ENCODE measurements around the gene PUS1. TPM values are rescaled to one million over a fixed set of nuclear protein-coding genes. Genes with fewer than 3 reads are reported as not detected.

Gene PUS1
- total RNA-seq, 4 donors from 2014 or later = 14.7 to 23.3 (median 19.5) TPM

DNA sequence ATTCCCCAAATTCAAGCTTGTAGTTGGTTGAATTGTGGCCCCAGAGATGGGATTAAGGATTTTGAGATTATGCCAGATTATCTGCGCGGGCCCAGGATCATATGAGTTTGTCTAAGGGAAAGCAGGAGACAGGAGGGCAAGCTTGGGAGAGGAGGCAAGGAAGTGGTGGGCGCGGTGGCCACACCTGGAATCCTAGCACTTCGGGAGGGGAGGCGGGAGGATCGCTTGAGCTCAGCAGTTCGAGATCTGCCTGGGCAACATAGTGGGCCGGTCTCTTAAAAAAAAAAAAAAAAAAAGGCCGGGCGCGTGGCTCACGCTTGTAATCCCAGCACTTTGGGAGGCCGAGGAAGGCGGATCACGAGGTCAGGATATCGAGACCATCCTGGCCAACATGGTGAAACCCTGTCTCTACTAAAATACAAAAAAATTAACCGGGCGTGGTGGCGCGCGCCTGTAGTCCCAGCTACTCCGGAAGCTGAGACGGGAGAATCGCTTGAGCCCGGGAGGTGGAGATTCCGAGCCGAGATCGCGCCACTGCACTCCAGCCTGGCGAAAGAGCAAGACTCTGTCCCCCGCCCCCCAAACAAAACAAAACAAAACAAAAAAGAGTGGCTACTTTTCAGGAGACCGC is 881 bp upstream of the PUS1 start:
- H3K27ac ChIP-seq (replicated peaks in 1 of 4) = peak overlapping the region; percentile 90 to 96 (median 92)
- 34% methylated on average over 33 of the region's 33 CpGs for WGBS
- peaks cover 16 to 43% (median 39%) of the 10 kb centered on the region in 4 donors for H3K4me1 ChIP-seq
- no peak for DNase-seq (ENCODE audit: extremely low spot score)
- H3K4me3 ChIP-seq = peak overlapping the region; percentile 75 to 95 (median 82)
- H3K9me3 ChIP-seq = no peaks in the 10 kb centered on the region
- intact Hi-C loops (cut with DNase I) = loop anchor here (2.0 kb wide), 2 partner anchors 21 to 29 kb away; partner anchors contain the start of gene EP400
- TF ChIP-seq POLR2A (IDR thresholded peaks at IDR 0.05; ENCODE audit: low read depth) = no peak
- no peak for TF ChIP-seq EP300 (IDR thresholded peaks at IDR 0.05)
- TF ChIP-seq POLR2AphosphoS5 (IDR thresholded peaks at IDR 0.05) = no peak
- TF ChIP-seq, protein P1, sequence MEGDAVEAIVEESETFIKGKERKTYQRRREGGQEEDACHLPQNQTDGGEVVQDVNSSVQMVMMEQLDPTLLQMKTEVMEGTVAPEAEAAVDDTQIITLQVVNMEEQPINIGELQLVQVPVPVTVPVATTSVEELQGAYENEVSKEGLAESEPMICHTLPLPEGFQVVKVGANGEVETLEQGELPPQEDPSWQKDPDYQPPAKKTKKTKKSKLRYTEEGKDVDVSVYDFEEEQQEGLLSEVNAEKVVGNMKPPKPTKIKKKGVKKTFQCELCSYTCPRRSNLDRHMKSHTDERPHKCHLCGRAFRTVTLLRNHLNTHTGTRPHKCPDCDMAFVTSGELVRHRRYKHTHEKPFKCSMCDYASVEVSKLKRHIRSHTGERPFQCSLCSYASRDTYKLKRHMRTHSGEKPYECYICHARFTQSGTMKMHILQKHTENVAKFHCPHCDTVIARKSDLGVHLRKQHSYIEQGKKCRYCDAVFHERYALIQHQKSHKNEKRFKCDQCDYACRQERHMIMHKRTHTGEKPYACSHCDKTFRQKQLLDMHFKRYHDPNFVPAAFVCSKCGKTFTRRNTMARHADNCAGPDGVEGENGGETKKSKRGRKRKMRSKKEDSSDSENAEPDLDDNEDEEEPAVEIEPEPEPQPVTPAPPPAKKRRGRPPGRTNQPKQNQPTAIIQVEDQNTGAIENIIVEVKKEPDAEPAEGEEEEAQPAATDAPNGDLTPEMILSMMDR (IDR thresholded peaks at IDR 0.05) = no peak
- no peaks in the 10 kb centered on the region for H3K27me3 ChIP-seq
- peaks cover 14 to 23% (median 18%) of the 10 kb centered on the region in 4 donors for H3K36me3 ChIP-seq

- TF ChIP-seq POLR2A (IDR thresholded peaks at IDR 0.05; ENCODE audit: low read depth) (no peak), POLR2AphosphoS5 (IDR thresholded peaks at IDR 0.05) (no peak)
- Histone ChIP-seq H3K4me3 (peak overlapping the region; percentile 75 to 95 (median 82)), H3K9me3 (no peaks in the 10 kb centered on the region), H3K27ac (replicated peaks in 1 of 4) (peak overlapping the region; percentile 90 to 96 (median 92)), H3K27me3 (no peaks in the 10 kb centered on the region), H3K36me3 (peaks cover 30 to 39% (median 34%) of the 10 kb centered on the region in 4 donors), H3K4me1 (peaks cover 16 to 34% (median 32%) of the 10 kb centered on the region in 4 donors)
- intact Hi-C loops (cut with DNase I) = loop anchor here (2.0 kb wide), 2 partner anchors 19 to 31 kb away; partner anchors contain the start of gene EP400
- no peak for DNase-seq (ENCODE audit: extremely low spot score)
- WGBS = 0% methylated on average over 9 of the region's 87 CpGs
These were observed 743 bp downstream of the PUS1 start for GRCh38 chr12:131929581-131930456.

DNA sequence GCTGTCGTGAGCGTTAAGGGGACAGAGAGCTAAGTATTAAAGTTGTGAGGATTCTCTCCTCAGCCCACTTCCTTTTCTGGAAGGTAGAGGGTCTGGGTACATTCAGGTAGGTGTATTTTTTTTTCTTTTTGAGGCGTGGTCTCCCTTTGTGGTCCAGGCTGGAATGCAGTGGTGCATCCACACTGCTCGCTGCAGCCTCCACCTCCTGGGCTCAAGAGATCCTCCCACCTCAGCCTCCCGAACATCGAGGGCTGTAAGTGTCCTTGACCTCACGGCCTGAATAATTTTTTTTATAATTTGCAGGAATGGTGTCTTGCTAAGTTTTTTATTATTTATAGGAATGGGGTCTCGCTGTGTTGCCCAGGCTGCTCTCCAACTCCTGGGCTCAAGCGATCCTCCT is 1.4 kb downstream of the PUS1 start:
- peak overlapping the region; percentile 75 to 95 (median 82) for H3K4me3 ChIP-seq
- no peak overlapping the region for H3K27ac ChIP-seq (replicated peaks in 1 of 4)
- peaks cover 31 to 46% (median 37%) of the 10 kb centered on the region in 4 donors for H3K36me3 ChIP-seq
- 87% methylated on average over 6 of the region's 9 CpGs for WGBS
- no peak for TF ChIP-seq POLR2AphosphoS5 (IDR thresholded peaks at IDR 0.05)
- TF ChIP-seq EP300 (IDR thresholded peaks at IDR 0.05) = no peak
- TF ChIP-seq, protein P1 (IDR thresholded peaks at IDR 0.05) = no peak
- no peak for TF ChIP-seq POLR2A (IDR thresholded peaks at IDR 0.05; ENCODE audit: low read depth)
- no peaks in the 10 kb centered on the region for H3K9me3 ChIP-seq
- intact Hi-C loops (cut with DNase I) = no loop called here
- DNase-seq (ENCODE audit: extremely low spot score) = no peak
- no peaks in the 10 kb centered on the region for H3K27me3 ChIP-seq
- peaks cover 16 to 32% (median 31%) of the 10 kb centered on the region in 4 donors for H3K4me1 ChIP-seq

GRCh38 chr12:131933387-131933786 is 4.3 kb downstream of the PUS1 start:
- Histone ChIP-seq H3K36me3 (peaks cover 31 to 53% (median 47%) of the 10 kb centered on the region in 4 donors), H3K4me1 (peaks cover 16 to 28% (median 24%) of the 10 kb centered on the region in 4 donors), H3K4me3 (no peak overlapping the region), H3K9me3 (no peaks in the 10 kb centered on the region), H3K27ac (replicated peaks in 1 of 4) (no peak overlapping the region), H3K27me3 (no peaks in the 10 kb centered on the region)
- TF ChIP-seq POLR2AphosphoS5 (IDR thresholded peaks at IDR 0.05) (no peak), POLR2A (IDR thresholded peaks at IDR 0.05; ENCODE audit: low read depth) (no peak), EP300 (IDR thresholded peaks at IDR 0.05) (no peak)
- TF ChIP-seq, protein P1 (IDR thresholded peaks at IDR 0.05) = no peak
- intact Hi-C loops (cut with DNase I) = no loop called here
- 96% methylated on average over 8 of the region's 8 CpGs for WGBS
- no peak for DNase-seq (ENCODE audit: extremely low spot score)

DNA sequence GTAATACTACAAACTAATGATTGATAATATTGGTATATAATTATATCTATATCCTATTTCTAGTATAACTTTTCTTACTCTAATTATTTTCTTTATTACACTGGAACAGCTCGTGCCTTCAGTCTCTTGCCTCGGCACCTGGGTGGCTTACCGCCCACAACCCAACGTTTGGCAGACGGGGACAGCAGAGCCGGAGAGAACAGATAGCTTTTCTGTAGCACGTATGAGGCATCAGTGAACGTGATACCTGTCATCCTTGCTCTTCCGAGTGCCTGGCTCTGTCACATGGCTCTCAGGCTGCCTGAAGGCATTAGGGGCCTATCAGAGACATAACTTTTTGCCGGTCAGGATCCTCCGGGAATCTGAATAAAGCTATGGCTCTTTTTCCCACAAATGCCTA is 5.5 kb downstream of the PUS1 start:
- 89% methylated on average over 11 of the region's 11 CpGs for WGBS
- no peaks in the 10 kb centered on the region for H3K27me3 ChIP-seq
- H3K27ac ChIP-seq (replicated peaks in 1 of 4) = no peak overlapping the region
- peaks cover 31 to 60% (median 55%) of the 10 kb centered on the region in 4 donors for H3K36me3 ChIP-seq
- TF ChIP-seq EP300 (IDR thresholded peaks at IDR 0.05) (no peak), POLR2AphosphoS5 (IDR thresholded peaks at IDR 0.05) (no peak), POLR2A (IDR thresholded peaks at IDR 0.05; ENCODE audit: low read depth) (no peak)
- TF ChIP-seq, protein P1 (IDR thresholded peaks at IDR 0.05) = no peak
- H3K4me1 ChIP-seq = peaks cover 16 to 26% (median 19%) of the 10 kb centered on the region in 4 donors
- H3K9me3 ChIP-seq = no peaks in the 10 kb centered on the region
- intact Hi-C loops (cut with DNase I) = no loop called here
- DNase-seq (ENCODE audit: extremely low spot score) = no peak
- no peak overlapping the region for H3K4me3 ChIP-seq

All from esophagus muscularis mucosa (tissue), 4 donors.